Chondrocyte (in vitro differentiated cells): ENCODE measurements around the gene FAM118A. TPM values are rescaled to one million over a fixed set of nuclear protein-coding genes. Genes with fewer than 3 reads are reported as not detected.
"Not testable (repeated sequence)": the region's sequence is repeated elsewhere in the genome, so short reads cannot be mapped to it uniquely, and the experiment has no call there.

ENCODE experiments used
- DNase-seq: peaks from one replicate; pipeline ENCODE4 v3.0.0; 2021; ENCODE audit warnings: mixed read lengths, low spot score
- H3K27ac Mint-ChIP-seq: one replicate; pipeline ENCODE4 v1.8.0; 2021; ENCODE audit warnings: mild to moderate bottlenecking, moderate library complexity, mixed read lengths; ENCODE audit not compliant: unreplicated experiment
- H3K27me3 Mint-ChIP-seq: 2 replicates; pipeline ENCODE4 v1.8.0; 2021; ENCODE audit warnings: low read depth, mixed read lengths
- H3K36me3 Mint-ChIP-seq: 2 replicates; pipeline ENCODE4 v1.8.0; 2021; ENCODE audit warnings: low read depth, mixed read lengths
- H3K4me1 Mint-ChIP-seq: 2 replicates; pipeline ENCODE4 v1.8.0; 2021; ENCODE audit warnings: low read depth, mild to moderate bottlenecking, mixed read lengths
- H3K4me3 Mint-ChIP-seq: one replicate; pipeline ENCODE4 v1.8.0; 2021; ENCODE audit warnings: mild to moderate bottlenecking, moderate library complexity, mixed read lengths; ENCODE audit not compliant: unreplicated experiment
- H3K9me3 Mint-ChIP-seq: 2 replicates; pipeline ENCODE4 v1.8.0; 2021; ENCODE audit warnings: low read depth, mixed read lengths
- total RNA-seq: library from RNA; stranded (reverse); gene quantifications from 3 replicates; pipeline ENCODE4 v1.2.1, GENCODE V29; 2021
- TF ChIP-seq, protein P1 (sequence below): fragments of 200-600 bp; sonication (generic); IDR thresholded peaks from 2 replicates; pipeline ENCODE4 v1.5.0; 2021; ENCODE audit warnings: antibody characterized with exemption, mild to moderate bottlenecking, moderate library complexity

Gene FAM118A
- total RNA-seq, 1 donor from 2014 or later, result 68.7 TPM

GRCh38 chr22:45270095-45271020 is 39.4 kb upstream of the FAM118A start:
- H3K36me3 Mint-ChIP-seq, result no peaks in the 10 kb centered on the region
- no peaks in the 10 kb centered on the region for H3K27me3 Mint-ChIP-seq
- no peak overlapping the region for H3K27ac Mint-ChIP-seq
- no peaks in the 10 kb centered on the region for H3K9me3 Mint-ChIP-seq
- TF ChIP-seq, protein P1, sequence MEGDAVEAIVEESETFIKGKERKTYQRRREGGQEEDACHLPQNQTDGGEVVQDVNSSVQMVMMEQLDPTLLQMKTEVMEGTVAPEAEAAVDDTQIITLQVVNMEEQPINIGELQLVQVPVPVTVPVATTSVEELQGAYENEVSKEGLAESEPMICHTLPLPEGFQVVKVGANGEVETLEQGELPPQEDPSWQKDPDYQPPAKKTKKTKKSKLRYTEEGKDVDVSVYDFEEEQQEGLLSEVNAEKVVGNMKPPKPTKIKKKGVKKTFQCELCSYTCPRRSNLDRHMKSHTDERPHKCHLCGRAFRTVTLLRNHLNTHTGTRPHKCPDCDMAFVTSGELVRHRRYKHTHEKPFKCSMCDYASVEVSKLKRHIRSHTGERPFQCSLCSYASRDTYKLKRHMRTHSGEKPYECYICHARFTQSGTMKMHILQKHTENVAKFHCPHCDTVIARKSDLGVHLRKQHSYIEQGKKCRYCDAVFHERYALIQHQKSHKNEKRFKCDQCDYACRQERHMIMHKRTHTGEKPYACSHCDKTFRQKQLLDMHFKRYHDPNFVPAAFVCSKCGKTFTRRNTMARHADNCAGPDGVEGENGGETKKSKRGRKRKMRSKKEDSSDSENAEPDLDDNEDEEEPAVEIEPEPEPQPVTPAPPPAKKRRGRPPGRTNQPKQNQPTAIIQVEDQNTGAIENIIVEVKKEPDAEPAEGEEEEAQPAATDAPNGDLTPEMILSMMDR, result no peak
- DNase-seq, result no peak
- no peak overlapping the region for H3K4me3 Mint-ChIP-seq
- H3K4me1 Mint-ChIP-seq, result peaks cover 13% of the 10 kb centered on the region

DNA sequence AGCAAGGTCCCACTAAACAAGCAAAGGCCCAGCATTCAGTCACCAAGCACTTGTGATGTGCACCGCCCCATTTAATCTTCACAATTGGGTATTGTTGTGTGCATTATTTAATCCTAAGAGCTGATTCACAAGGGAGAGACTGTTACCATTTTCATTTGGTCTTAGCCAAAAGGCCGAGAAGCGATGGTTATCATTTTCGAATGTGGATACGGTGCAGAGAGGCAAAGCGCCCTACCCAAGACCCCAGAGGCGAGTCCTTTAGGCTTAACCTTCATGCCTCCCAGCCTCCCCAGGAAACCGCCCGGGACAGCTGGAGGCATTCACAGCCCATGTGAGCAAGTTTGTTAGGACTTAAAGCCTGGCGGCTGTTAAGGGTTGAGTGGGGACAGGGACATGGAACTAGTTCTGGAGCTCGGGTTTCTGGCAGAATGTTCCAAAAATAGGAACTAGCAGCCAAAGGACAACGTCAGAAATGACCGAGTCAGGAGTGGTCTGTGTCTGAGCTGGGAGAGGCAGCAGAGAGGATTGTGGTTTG is 38.0 kb upstream of the FAM118A start:
- Mint-ChIP-seq H3K4me1 (peaks cover 13% of the 10 kb centered on the region), H3K27me3 (no peaks in the 10 kb centered on the region), H3K4me3 (no peak overlapping the region), H3K27ac (peak overlapping the region; percentile 81), H3K9me3 (no peaks in the 10 kb centered on the region), H3K36me3 (no peaks in the 10 kb centered on the region)
- no peak for DNase-seq
- TF ChIP-seq, protein P1, result no peak

- no peaks in the 10 kb centered on the region for H3K36me3 Mint-ChIP-seq
- H3K27ac Mint-ChIP-seq, result no peak overlapping the region
- no peaks in the 10 kb centered on the region for H3K27me3 Mint-ChIP-seq
- TF ChIP-seq, protein P1, result no peak
- H3K4me3 Mint-ChIP-seq, result no peak overlapping the region
- peaks cover 13% of the 10 kb centered on the region for H3K4me1 Mint-ChIP-seq
- H3K9me3 Mint-ChIP-seq, result no peaks in the 10 kb centered on the region
- no peak for DNase-seq
These were observed 37.2 kb upstream of the FAM118A start for GRCh38 chr22:45272498-45272897.

DNA sequence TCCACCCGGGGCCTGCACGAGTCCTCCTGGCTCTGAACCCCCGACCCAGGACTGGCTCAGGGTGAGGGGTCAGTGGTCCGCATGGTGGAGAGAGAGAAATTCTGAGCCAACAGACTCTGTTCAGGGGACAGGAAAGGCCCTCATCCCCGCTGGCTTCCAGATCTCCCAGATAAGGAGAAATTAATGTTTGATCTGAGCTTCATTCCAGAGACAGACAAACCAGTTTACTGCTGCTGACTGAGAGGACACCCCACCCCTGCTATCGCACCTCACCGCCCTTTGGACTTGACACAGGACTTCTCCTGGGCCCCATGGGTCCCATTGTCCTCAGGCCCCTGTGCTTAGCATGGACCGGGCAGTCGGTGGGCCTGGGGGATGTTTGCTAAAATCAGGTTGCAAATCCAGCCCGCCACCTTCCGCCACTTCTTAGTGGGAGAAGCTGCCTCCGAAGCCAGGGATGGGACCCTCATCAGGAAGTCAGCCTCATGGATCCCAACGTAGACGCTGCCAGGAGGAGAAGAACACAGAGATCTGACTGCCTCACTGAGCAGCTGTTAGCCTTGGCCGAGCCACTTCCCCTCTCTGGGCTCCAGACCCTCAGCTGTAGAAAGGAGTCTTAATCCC is 36.2 kb upstream of the FAM118A start:
- Mint-ChIP-seq H3K27ac (no peak overlapping the region), H3K9me3 (no peaks in the 10 kb centered on the region), H3K36me3 (no peaks in the 10 kb centered on the region), H3K4me3 (no peak overlapping the region), H3K4me1 (peaks cover 13% of the 10 kb centered on the region), H3K27me3 (no peaks in the 10 kb centered on the region)
- TF ChIP-seq, protein P1, result no peak
- no peak for DNase-seq

- Mint-ChIP-seq H3K36me3 (no peaks in the 10 kb centered on the region), H3K4me3 (no peak overlapping the region), H3K27me3 (no peaks in the 10 kb centered on the region), H3K27ac (no peak overlapping the region), H3K9me3 (no peaks in the 10 kb centered on the region), H3K4me1 (peaks cover 17% of the 10 kb centered on the region)
- TF ChIP-seq, protein P1, result no peak
- no peak for DNase-seq
These were observed 33.1 kb upstream of the FAM118A start for GRCh38 chr22:45276507-45277105.

- not testable (repeated sequence) for DNase-seq, H3K27ac Mint-ChIP-seq, H3K27me3 Mint-ChIP-seq, H3K9me3 Mint-ChIP-seq, H3K36me3 Mint-ChIP-seq, H3K4me3 Mint-ChIP-seq
- H3K4me1 Mint-ChIP-seq, result peaks cover 10% of the 10 kb centered on the region
These were observed 32.0 kb upstream of the FAM118A start for GRCh38 chr22:45277720-45278119.
